Measurements from ENCODE around the gene NXPH2. TPM values are rescaled to one million over a fixed set of nuclear protein-coding genes. Genes with fewer than 3 reads are reported as not detected.

The NXPH2 gene
- total RNA-seq, 1 donor from 2014 or later = 1.0 TPM

DNA sequence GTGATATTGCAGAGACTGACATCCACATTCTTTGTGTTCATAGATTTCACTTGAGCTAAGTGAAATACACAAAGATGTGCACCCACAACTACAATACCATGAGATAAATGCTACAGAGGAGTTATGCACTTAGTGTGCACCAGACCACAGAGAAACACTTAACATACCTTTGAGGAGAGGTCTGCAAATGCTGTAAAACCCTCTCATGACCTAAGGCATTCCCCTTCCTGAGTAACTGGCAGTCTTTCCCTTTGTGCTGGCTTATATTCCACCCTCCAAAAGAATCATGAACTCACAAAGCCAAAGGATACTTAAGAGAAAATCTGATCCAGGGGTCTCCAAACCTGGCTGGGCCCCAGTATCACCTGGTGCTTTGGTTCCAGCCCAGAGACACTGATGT lies 16.2 kb downstream of the NXPH2 start:
- no peaks in the 10 kb centered on the region for H3K4me1 ChIP-seq (ENCODE audit: insufficient read depth, low read length)
- no peak overlapping the region for H3K27ac ChIP-seq (ENCODE audit: low read depth, low read length)
- H3K9ac ChIP-seq (ENCODE audit: low read length) = no peak overlapping the region
- H3K79me2 ChIP-seq (ENCODE audit: insufficient read depth, low read length) = no peaks in the 10 kb centered on the region
- Mint-ChIP-seq H3K4me1 (ENCODE audit: low read depth, unreplicated experiment) (peaks cover 10% of the 10 kb centered on the region), H3K9me3 (ENCODE audit: unreplicated experiment) (no peaks in the 10 kb centered on the region), H3K4me3 (ENCODE audit: unreplicated experiment) (no peak overlapping the region), H3K36me3 (ENCODE audit: low read depth, unreplicated experiment) (no peaks in the 10 kb centered on the region), H3K27ac (ENCODE audit: unreplicated experiment) (no peak overlapping the region), H3K27me3 (ENCODE audit: low read depth, unreplicated experiment) (no peaks in the 10 kb centered on the region)
- H3K4me3 ChIP-seq (ENCODE audit: insufficient read depth, low read depth, low read length) = no peak overlapping the region
- H3K9me3 ChIP-seq (ENCODE audit: insufficient read depth, low read depth, low read length) = no peaks in the 10 kb centered on the region
- H3K27me3 ChIP-seq (ENCODE audit: insufficient read depth, low read length) = peaks cover 2% of the 10 kb centered on the region
- H3K36me3 ChIP-seq (ENCODE audit: insufficient read depth, low read length) = no peaks in the 10 kb centered on the region
- DNase-seq (ENCODE audit: low read depth) = no peak
- no peak for TF ChIP-seq EZH2 (IDR thresholded peaks at IDR 0.05; ENCODE audit: insufficient read depth, low read length)
- TF ChIP-seq, protein P1, sequence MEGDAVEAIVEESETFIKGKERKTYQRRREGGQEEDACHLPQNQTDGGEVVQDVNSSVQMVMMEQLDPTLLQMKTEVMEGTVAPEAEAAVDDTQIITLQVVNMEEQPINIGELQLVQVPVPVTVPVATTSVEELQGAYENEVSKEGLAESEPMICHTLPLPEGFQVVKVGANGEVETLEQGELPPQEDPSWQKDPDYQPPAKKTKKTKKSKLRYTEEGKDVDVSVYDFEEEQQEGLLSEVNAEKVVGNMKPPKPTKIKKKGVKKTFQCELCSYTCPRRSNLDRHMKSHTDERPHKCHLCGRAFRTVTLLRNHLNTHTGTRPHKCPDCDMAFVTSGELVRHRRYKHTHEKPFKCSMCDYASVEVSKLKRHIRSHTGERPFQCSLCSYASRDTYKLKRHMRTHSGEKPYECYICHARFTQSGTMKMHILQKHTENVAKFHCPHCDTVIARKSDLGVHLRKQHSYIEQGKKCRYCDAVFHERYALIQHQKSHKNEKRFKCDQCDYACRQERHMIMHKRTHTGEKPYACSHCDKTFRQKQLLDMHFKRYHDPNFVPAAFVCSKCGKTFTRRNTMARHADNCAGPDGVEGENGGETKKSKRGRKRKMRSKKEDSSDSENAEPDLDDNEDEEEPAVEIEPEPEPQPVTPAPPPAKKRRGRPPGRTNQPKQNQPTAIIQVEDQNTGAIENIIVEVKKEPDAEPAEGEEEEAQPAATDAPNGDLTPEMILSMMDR (IDR thresholded peaks at IDR 0.05; ENCODE audit: insufficient read depth, low read depth, low read length) = no peak
- H3K4me2 ChIP-seq (ENCODE audit: low read length) = no peak overlapping the region
- H2AFZ ChIP-seq (ENCODE audit: low read depth, low read length) = no peak overlapping the region
- no peaks in the 10 kb centered on the region for H4K20me1 ChIP-seq (ENCODE audit: insufficient read depth, low read length)
- FAIRE-seq = no peak

DNA sequence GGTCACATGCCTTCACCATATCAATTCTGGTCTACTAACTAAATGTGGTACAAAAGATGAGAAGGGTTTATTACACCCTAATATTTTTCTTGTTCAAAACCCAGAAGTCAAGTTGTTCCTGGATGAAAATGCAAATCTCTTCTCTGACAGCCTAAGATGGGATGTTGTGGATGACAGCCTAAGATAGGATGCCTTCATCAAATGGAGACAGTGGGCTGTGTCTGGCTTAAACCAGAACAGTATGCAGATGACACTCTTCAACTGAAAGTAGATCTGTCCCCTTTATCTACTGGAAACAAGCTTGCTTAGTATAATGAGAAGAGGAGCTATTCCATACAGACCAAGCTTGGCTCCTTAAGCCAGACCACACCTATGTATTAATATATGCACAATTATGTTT lies 17.7 kb downstream of the NXPH2 start:
- Histone ChIP-seq H3K9me3 (ENCODE audit: insufficient read depth, low read depth, low read length) (no peaks in the 10 kb centered on the region), H3K9ac (ENCODE audit: low read length) (no peak overlapping the region), H3K27me3 (ENCODE audit: insufficient read depth, low read length) (peaks cover 2% of the 10 kb centered on the region), H3K4me3 (ENCODE audit: insufficient read depth, low read depth, low read length) (no peak overlapping the region), H3K27ac (ENCODE audit: low read depth, low read length) (no peak overlapping the region), H3K36me3 (ENCODE audit: insufficient read depth, low read length) (no peaks in the 10 kb centered on the region), H3K4me2 (ENCODE audit: low read length) (no peak overlapping the region), H3K79me2 (ENCODE audit: insufficient read depth, low read length) (no peaks in the 10 kb centered on the region), H4K20me1 (ENCODE audit: insufficient read depth, low read length) (no peaks in the 10 kb centered on the region), H2AFZ (ENCODE audit: low read depth, low read length) (no peak overlapping the region), H3K4me1 (ENCODE audit: insufficient read depth, low read length) (no peaks in the 10 kb centered on the region)
- Mint-ChIP-seq H3K27me3 (ENCODE audit: low read depth, unreplicated experiment) (no peaks in the 10 kb centered on the region), H3K4me1 (ENCODE audit: low read depth, unreplicated experiment) (peaks cover 6% of the 10 kb centered on the region), H3K27ac (ENCODE audit: unreplicated experiment) (no peak overlapping the region), H3K9me3 (ENCODE audit: unreplicated experiment) (peaks cover 2% of the 10 kb centered on the region), H3K4me3 (ENCODE audit: unreplicated experiment) (no peak overlapping the region), H3K36me3 (ENCODE audit: low read depth, unreplicated experiment) (no peaks in the 10 kb centered on the region)
- DNase-seq (ENCODE audit: low read depth) (no peak), FAIRE-seq (no peak)
- TF ChIP-seq, protein P1 (IDR thresholded peaks at IDR 0.05; ENCODE audit: insufficient read depth, low read depth, low read length) = no peak
- no peak for TF ChIP-seq EZH2 (IDR thresholded peaks at IDR 0.05; ENCODE audit: insufficient read depth, low read length)

GRCh38 chr2:138760676-138761075 lies 19.5 kb downstream of the NXPH2 start:
- DNase-seq (ENCODE audit: low read depth) (no peak), FAIRE-seq (no peak)
- H2AFZ ChIP-seq (ENCODE audit: low read depth, low read length) = no peak overlapping the region
- TF ChIP-seq EZH2 (IDR thresholded peaks at IDR 0.05; ENCODE audit: insufficient read depth, low read length) = no peak
- TF ChIP-seq, protein P1 (IDR thresholded peaks at IDR 0.05; ENCODE audit: insufficient read depth, low read depth, low read length) = no peak
- H3K27ac ChIP-seq (ENCODE audit: low read depth, low read length) = no peak overlapping the region
- Mint-ChIP-seq H3K27me3 (ENCODE audit: low read depth, unreplicated experiment) (no peaks in the 10 kb centered on the region), H3K9me3 (ENCODE audit: unreplicated experiment) (peaks cover 4% of the 10 kb centered on the region), H3K36me3 (ENCODE audit: low read depth, unreplicated experiment) (no peaks in the 10 kb centered on the region), H3K4me3 (ENCODE audit: unreplicated experiment) (no peak overlapping the region), H3K27ac (ENCODE audit: unreplicated experiment) (no peak overlapping the region), H3K4me1 (ENCODE audit: low read depth, unreplicated experiment) (peaks cover 5% of the 10 kb centered on the region)
- no peaks in the 10 kb centered on the region for H4K20me1 ChIP-seq (ENCODE audit: insufficient read depth, low read length)
- no peak overlapping the region for H3K4me2 ChIP-seq (ENCODE audit: low read length)
- peaks cover 2% of the 10 kb centered on the region for H3K27me3 ChIP-seq (ENCODE audit: insufficient read depth, low read length)
- H3K9me3 ChIP-seq (ENCODE audit: insufficient read depth, low read depth, low read length) = no peaks in the 10 kb centered on the region
- H3K4me3 ChIP-seq (ENCODE audit: insufficient read depth, low read depth, low read length) = no peak overlapping the region
- no peaks in the 10 kb centered on the region for H3K36me3 ChIP-seq (ENCODE audit: insufficient read depth, low read length)
- H3K79me2 ChIP-seq (ENCODE audit: insufficient read depth, low read length) = no peaks in the 10 kb centered on the region
- H3K9ac ChIP-seq (ENCODE audit: low read length) = no peak overlapping the region
- no peaks in the 10 kb centered on the region for H3K4me1 ChIP-seq (ENCODE audit: insufficient read depth, low read length)

All from astrocyte (in vitro differentiated cells and primary cell).